ENCODE measurements around the gene CDK1. TPM values are rescaled to one million over a fixed set of nuclear protein-coding genes. Genes with fewer than 3 reads are reported as not detected.
A peak's percentile ranks its signal among the peaks of the same experiment; 100 is the strongest.

Gene CDK1
- total and polyA plus RNA-seq, 8 donors: 9.2 to 121 (median 73.3) TPM

GRCh38 chr10:60762554-60762953 is 15.7 kb upstream of the CDK1 start:
- no peak for TF ChIP-seq CTCF (IDR thresholded peaks at IDR 0.05)
- Histone ChIP-seq H3K27me3 (no peaks in the 10 kb centered on the region), H3K36me3 (no peaks in the 10 kb centered on the region), H3K9me3 (no peaks in the 10 kb centered on the region), H3K27ac (no peak overlapping the region), H3K4me3 (no peak overlapping the region), H3K4me1 (peaks cover 0 to 3% of the 10 kb centered on the region in 2 donors)
- intact Hi-C loops (cut with DNase I): no loop called here
- DNase-seq (no peak), ATAC-seq (no peak)

- no peak for TF ChIP-seq CTCF (IDR thresholded peaks at IDR 0.05)
Observed at GRCh38 chr10:60767424-60767823, 10.9 kb upstream of the CDK1 start.

GRCh38 chr10:60769406-60769805 is 8.9 kb upstream of the CDK1 start:
- peaks cover 0 to 3% of the 10 kb centered on the region in 2 donors for H3K4me1 ChIP-seq
- H3K36me3 ChIP-seq: no peaks in the 10 kb centered on the region
- H3K4me3 ChIP-seq: no peak overlapping the region
- no peak for DNase-seq
- H3K27ac ChIP-seq: no peak overlapping the region
- peak; percentile 15 for ATAC-seq
- TF ChIP-seq CTCF (IDR thresholded peaks at IDR 0.05): no peak
- no peaks in the 10 kb centered on the region for H3K9me3 ChIP-seq
- intact Hi-C loops (cut with DNase I): no loop called here
- H3K27me3 ChIP-seq: no peaks in the 10 kb centered on the region

More at GRCh38 chr10:60767424-60767823, 10.9 kb upstream of the CDK1 start:
- Histone ChIP-seq H3K4me1 (peaks cover 0 to 3% of the 10 kb centered on the region in 2 donors), H3K36me3 (no peaks in the 10 kb centered on the region), H3K27ac (no peak overlapping the region), H3K4me3 (no peak overlapping the region), H3K9me3 (no peaks in the 10 kb centered on the region), H3K27me3 (no peaks in the 10 kb centered on the region)
- no peak for DNase-seq
- ATAC-seq: peak; percentile 61
- intact Hi-C loops (cut with DNase I): no loop called here

- Histone ChIP-seq H3K4me1 (peaks cover 4 to 19% of the 10 kb centered on the region in 2 donors), H3K4me3 (peak overlapping the region; percentile 32 to 62), H3K9me3 (no peaks in the 10 kb centered on the region), H3K27me3 (no peaks in the 10 kb centered on the region), H3K27ac (peak overlapping the region; percentile 45 to 64), H3K36me3 (no peaks in the 10 kb centered on the region)
- no peak for TF ChIP-seq CTCF (IDR thresholded peaks at IDR 0.05)
- ATAC-seq: peak; percentile 4
- intact Hi-C loops (cut with DNase I): no loop called here
- DNase-seq: no peak
Observed at GRCh38 chr10:60777696-60778213, 523 bp upstream of the CDK1 start.

- H3K4me3 ChIP-seq: peak overlapping the region; percentile 62
- peak overlapping the region in 1 of 2 donors; percentile 69 for H3K27ac ChIP-seq
- no peaks in the 10 kb centered on the region for H3K36me3 ChIP-seq
- H3K27me3 ChIP-seq: no peaks in the 10 kb centered on the region
- peaks cover 4 to 22% of the 10 kb centered on the region in 2 donors for H3K4me1 ChIP-seq
- ATAC-seq: peak; percentile 46
- intact Hi-C loops (cut with DNase I): no loop called here
- TF ChIP-seq CTCF (IDR thresholded peaks at IDR 0.05): no peak
- H3K9me3 ChIP-seq: no peaks in the 10 kb centered on the region
- DNase-seq: peak in 3 of 4 donors; percentile 19 to 80 (median 20)
Observed at GRCh38 chr10:60778971-60779796, 906 bp downstream of the CDK1 start.

Measured in left lung (tissue), 10 donors.